ENCODE results near the gene CSNK1D. TPM values are rescaled to one million over a fixed set of nuclear protein-coding genes. Genes with fewer than 3 reads are reported as not detected.

CSNK1D gene
- 127 and 128 TPM in 2 replicates for total RNA-seq

DNA sequence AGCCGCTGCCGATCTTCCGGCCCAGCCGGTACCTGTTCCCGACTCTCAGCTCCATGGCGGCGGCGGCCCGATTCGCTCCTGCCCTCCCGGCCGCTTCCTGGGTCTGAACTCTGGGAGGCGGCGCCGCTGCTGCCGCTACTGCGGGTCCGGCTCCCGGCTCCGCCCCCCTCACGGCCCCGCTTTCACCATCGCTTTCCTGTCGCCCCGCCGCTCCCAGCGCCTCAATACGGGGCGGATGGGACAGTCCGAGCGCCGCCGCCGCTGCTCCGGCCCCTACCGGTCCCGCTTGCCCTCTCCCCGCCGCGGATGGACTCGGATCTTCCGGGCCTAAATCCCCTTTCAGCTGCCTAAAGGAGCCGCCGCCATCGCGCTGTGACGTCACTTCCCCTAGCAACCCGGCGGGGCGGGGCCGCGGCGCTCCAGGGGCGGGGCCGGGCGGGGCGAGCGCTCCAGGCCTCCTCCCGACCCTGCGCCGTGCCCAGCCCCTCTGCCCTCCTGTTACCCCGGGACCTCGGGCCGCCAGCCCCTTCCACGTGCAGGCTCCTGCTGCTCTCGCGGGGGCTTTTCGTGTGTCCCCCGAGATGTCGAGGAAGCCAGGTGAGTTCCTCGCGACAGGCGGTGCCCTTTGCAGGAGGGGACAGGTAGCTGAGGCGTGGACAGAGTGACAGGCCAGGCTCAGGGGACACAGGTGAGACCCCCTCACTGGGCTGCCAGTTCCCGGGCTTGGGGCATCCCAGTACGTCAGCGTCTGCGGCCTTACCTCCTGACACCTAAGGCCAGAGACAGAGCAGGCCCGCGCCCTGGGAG lies at the start of gene CSNK1D:
TSS of gene CSNK1D (minus strand) at position 374 of the 807 bp plus-strand sequence. CDS start at position 55, 319 bp downstream.
- intact Hi-C loops (cut with micrococcal nuclease), result loop anchor here (1.0 to 2.0 kb wide), 4 partner anchors 19 to 44 kb away; partner anchors contain the start of gene CD7

DNA sequence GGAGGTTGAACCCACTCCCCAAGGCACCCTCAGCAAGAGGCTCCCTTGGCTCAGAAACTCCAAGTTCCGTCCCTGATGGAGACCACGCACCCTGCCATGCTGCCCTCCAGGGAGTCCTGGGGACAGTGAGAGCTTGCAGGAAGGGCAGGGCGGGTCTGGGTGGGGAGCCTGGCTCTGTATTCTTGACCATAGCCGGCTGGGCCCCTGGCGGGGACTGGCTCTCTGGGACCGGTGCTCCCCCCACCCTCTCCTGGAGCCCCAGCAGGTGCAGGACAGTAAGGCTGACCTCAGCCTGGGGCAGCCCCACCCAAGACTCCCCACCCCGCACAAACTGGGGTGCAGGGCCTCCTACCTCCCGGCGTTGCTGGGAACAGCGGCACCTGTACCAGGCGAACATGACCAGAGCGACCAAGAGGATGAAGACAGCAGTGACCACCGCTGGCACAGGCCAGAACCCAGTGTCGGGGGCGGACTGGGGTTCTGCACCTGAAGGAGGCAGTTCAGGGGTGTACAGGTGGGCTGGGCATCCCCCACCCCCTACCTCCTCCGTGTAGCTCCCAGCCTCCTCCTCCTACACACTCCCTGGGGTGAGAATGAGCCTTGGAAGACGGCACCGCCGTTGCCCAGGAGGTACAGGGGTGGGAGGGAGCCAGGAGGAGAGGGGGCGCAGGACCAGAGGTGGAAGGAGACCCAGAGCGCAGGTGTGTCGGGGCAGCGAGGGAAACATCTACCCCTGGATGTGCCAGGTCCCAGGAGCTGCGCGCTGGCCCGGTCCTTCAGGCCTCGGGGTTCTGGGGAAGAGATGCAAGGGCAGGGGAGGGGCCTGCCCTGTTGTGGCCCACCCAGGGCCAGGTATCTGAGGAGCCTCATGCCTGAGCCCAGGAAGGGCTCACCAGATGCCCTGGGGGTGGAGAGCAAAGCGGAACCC lies 49.3 kb upstream of the CSNK1D start:
- intact Hi-C loops (cut with micrococcal nuclease), result no loop called here

DNA sequence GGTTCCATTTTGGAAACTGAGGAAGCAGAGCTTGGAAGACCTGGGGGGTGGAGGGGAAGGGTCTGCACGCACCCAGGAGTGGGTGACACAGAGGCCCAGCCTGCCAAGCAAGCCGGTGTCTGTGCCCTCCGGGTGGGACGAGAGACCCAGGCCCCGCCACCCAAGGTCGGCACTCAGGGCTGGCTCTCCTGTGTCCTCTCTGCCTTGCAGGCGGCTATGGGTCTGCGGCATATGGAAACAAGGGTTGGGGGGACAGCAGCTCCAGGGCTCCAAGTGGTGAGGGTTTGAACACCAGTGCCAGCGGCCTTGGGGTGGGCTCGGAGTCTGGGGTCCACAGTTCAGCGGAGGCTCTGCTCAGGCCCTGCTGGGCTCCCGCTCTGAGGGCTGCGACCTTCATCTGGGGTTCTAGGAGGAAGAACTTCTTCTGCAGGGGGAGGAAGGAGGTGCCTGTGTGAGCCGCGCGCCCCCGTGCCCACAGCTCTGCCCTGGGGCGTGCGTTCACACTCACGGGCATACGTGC lies 48.5 kb upstream of the CSNK1D start:
- intact Hi-C loops (cut with micrococcal nuclease), result loop anchor here (1.0 kb wide), 2 partner anchors 24 to 86 kb away; no protein-coding TSS in a partner anchor

DNA sequence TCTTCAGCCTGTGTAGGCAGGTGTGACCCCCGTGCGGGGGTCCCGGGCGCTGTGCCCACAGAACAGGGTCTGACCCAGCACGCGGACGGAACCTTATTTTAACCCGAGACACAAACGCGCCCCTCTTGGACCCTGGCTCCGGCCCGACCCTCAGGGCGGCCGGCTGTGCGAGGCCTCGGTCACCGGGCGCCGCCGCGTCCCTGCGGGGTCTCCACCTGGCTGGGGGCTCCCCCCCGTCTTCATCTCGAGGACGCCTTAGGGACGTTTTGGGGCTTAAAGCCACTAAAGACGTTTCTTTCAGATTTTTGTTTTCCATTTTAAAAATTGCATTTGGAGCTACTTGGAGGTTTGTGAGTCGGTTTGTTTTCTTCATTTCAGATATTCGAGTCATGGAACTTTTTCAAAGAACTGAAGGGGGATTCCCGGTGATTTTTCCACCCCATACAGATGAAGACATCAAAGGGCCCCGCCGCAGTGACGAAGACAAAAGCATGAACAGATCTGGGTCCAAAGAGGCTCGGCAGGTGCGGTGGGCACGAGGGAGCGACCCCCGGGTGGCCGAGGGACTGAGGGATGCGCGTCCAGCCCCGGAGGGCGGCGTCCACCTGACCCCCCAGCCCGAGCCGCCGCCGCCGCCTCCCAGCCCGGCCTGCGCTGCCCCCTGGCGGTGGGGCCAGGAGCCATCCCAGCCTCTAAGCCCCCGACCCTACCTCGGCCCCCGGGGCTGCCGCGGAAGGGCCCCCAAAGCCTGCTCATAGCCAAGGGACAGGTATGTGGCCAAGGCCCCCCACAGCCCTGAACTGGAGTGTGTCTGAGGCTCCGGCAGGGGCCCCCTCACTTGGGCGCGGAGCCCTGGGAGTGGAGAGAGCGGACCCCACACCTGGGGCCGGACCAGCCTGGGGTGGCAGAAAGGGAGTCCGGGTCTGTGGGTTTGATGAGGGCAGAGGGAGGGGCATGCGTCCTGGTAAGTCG lies 47.7 kb upstream of the CSNK1D start:
- intact Hi-C loops (cut with micrococcal nuclease), result loop anchor here (1.0 kb wide), 2 partner anchors 23 to 85 kb away; no protein-coding TSS in a partner anchor

DNA sequence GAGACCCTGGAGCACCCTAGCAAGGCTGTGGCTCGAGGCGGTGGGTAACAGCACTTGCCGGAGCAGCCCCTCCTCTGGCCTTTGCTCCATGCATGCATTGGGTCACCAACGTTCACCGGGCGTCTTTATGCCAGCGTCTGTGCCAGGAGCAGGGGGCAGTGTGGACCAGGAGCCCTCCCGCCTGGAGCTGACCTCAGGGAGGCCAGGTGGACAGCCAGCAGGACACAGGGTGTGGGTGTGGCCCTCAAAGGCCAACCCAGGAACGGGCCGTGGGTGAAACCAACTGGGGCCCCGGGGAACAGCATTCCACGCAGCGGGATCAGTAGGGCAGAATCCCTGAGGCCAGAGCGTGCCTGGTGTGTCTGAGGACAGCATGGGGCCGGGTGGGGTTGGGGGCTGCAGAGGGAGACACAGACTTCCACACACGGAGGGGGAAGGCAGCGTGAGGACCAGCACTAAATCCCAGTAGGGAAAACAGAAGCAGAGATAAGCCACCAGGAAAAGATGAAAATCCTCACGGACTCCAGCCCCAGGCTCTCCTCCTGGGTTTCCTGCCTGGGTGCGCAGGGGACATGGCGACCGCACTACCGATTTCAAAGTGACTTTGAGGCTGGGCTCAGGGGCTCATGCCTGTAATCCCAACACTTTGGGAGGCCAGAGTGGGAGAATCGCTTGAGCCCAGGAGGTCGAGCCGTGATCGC lies 46.8 kb upstream of the CSNK1D start:
- intact Hi-C loops (cut with micrococcal nuclease), result no loop called here

DNA sequence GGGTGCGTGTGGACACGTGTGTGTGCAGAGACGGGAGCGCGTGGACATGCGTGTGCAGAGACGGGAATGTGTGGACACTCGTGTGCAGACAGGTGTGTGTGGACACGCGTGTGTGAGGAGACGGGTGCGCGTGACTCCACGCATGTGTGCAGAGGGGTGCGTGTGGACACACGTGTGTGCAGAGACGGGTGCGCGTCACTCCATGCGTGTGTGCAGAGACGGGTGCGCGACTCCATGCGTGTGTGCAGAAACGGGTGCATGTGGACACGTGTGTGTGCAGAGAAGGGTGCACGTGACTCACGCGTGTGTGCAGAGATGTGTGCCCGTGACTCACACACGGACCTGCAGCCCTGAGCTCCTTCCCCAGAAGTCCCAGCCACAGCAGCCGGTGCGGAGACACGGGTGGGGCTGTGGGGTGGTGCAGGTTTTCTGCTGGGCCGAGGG lies 46.1 kb upstream of the CSNK1D start:
- intact Hi-C loops (cut with micrococcal nuclease), result no loop called here

DNA sequence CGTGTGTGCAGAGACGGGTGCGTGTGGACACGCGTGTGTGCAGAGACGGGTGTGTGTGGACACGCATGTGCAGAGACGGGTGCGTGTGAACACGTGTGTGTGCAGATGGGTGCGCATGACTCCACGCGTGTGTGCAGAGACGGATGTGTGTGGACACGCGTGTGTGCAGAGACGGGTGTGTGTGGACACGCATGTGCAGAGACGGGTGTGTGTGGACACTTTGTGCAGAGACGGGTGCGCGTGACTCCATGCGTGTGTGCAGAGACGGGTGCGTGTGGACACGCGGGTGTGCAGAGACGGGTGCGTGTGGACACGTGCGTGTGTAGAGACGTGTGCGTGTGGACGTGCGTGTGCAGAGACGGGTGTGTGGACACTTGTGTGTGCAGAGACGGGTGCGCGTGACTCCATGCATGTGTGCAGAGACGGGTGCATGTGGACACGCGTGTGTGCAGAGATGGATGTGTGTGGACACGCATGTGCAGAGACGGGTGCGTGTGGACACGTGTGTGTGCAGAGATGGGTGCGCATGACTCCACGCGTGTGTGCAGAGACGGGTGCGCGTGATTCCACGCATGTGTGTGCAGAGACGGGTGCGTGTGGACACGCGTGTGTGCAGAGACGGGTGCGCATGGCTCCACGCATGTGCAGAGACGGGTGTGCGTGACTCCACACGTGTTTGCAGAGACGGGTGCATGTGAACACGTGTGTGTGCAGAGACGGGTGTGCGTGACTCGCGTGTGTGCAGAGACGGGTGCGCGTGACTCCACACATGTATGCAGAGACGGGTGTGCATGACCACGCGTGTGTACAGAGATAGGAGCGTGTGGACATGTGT lies 45.5 kb upstream of the CSNK1D start:
- intact Hi-C loops (cut with micrococcal nuclease), result no loop called here

DNA sequence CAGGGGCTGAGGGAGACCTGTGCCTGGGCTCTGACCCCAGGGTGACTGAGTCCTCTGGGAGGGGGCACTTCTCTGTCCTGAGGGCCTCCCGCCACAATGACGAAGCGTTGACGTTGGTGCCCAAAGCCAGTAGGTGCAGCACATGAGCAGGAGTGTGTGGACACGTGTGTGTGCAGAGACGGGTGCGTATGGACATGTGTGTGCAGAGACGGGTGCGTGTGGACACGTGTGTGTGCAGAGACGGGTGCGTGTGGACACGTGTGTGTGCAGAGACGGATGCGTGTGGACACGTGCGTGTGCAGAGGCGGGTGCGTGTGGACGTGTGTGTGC lies 44.6 kb upstream of the CSNK1D start:
- intact Hi-C loops (cut with micrococcal nuclease), result no loop called here

DNA sequence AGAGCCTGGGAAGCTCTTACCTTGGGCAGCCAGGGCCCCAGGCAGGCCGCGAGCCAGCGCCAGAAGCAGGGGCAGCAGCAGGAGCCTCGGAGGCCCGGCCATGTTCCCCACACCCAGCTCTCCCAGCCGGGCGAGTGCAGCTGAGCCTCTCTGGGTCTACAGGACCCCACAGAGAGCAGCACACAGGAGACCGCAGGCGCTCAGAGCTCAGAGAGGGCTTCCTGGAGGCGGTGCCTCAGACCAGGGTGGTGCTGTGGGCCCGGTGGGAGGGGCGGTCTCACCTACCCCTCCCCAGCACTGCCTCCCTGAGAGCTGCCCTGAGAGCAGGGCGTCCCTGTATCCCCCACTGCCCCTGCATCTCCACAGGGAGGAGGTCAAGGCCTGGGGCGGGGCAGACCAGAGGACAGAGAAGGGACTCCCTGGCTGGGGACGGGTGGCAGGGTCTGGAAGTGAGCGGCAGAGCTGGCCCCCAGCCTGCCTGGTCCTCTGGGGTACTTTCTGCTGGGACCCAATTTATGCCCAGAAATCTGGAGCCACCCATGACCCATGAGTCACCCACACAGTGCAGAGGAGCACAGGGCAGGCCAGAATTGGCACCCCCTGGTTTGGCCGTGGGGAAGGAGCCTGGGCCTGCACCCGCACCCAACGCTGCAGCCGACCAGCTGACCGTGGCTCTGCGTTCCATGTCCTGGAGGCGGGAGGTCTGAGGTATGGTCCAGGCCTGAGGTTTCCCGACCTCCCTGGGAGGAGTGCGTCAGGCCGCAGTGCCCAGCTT lies 44.1 kb upstream of the CSNK1D start, which contains the start of gene CD7:
TSS of gene CD7 (minus strand) at position 215 of the 775 bp plus-strand sequence. CDS start at position 102, 113 bp downstream.
- intact Hi-C loops (cut with micrococcal nuclease), result loop anchor here (1.0 kb wide), 1 partner anchor 44 kb away; the partner anchor contains the start of gene CSNK1D

DNA sequence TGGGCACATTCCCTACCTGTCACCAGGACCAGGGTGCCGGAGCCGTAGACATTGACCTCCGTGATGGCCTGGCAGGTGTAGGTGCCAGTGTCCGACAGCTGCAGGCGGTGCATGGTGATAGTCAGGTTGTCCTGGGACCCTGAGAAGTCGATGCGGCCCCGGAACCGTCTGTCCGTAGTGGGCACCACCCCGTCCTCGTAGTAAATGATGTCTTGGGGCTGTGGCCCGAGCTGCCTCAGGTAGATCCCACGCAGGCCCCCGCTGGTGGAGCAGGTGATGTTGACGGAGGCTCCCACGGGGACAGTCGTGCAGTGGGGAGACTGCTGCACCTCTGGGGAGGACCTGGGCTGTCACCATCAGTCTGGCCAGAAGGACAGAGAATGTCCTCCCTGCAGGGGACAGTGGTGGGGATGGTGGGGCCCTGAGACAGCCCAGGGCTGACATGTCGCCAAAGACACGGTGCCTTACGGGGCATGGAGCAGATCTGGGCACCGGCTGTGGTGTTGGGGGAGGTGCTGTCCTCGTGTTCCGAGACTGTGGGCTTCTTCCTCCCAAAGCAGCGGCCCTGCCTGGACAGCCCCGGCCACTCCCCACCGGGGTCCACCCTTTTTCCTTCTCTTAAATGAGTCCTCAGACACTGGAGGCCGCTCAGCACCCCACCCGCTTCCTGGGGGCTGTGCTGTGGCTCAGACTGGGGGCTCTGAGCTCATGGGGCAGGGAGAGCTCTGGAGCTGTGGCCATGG lies 43.3 kb upstream of the CSNK1D start:
- intact Hi-C loops (cut with micrococcal nuclease), result loop anchor here (1.0 kb wide), 2 partner anchors 19 to 44 kb away; partner anchors contain the start of gene CSNK1D

DNA sequence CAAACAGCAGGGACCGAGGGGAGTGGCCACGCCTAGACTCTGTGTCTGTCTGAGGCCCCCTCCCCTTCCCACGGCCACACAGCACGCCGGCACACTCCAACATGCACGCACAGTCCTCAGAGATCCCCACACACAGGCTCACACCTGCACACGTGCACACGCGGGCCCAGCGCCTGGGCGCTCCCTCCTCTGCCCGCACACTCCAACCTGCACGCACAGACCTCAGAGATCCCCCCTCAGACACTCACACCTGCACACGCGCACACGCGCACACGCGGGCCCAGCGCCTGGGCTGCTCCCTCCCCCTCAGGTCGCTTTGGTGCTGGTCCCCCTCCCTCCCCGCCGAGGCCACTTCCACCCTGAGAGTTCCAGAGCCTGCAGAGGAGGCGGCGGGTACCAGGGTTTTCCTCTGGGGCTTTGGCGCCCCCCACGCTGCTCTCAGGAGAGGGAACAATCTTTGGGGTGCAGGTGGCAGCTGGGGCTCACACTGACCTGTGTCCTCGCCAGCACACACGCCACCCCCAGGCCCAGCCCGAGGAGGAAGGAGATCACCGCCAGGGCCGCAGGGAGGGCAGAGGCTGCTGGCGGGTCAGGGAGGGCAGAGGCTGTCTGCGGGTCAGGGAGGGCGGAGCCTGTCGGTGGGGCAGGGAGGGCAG lies 42.3 kb upstream of the CSNK1D start:
- intact Hi-C loops (cut with micrococcal nuclease), result loop anchor here (1.0 kb wide), 1 partner anchor 18 kb away; no protein-coding TSS in a partner anchor

DNA sequence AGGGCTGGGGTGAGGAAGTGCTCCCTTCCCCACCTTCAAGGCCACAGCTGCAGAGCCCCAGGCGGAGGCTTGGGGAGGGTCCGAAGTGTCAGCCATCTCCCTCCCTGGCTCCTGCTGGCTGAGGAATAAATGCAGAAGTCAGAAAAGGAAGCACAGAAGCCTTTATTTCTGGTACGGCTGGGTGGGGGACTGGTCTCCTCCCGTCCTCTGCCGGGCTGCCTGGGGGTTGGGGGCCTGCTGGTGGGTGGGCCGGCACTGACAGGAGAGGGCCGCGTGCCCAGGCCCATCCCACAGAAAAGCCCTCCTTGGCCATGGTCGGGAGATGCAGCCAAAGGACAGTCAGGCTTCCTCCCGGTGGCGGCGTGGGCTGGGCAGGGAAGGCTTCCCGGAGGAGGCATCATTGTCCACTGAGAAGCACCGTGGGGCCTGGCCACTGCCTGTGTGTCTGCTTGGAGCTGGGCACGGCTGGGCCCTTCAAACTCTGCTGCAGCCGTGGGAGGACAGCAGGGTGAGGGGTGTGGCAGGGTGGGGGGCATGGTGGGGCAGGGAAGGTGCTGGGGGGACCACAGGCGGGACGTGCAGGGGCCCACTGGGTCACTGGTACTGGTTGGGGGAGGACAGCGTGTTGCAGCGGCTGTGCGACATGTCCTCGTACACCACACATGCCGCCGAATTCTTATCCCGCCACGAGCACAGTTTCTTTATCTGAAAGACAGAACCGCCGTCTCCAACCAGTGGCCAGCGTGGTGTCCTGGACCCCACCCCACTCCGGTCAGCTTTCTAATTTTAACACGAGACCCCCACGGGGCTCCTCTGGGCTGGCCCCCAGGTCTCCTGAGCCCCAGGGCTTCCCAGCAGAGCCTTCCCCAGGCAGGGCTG lies 41.5 kb upstream of the CSNK1D start:
- intact Hi-C loops (cut with micrococcal nuclease), result no loop called here

DNA sequence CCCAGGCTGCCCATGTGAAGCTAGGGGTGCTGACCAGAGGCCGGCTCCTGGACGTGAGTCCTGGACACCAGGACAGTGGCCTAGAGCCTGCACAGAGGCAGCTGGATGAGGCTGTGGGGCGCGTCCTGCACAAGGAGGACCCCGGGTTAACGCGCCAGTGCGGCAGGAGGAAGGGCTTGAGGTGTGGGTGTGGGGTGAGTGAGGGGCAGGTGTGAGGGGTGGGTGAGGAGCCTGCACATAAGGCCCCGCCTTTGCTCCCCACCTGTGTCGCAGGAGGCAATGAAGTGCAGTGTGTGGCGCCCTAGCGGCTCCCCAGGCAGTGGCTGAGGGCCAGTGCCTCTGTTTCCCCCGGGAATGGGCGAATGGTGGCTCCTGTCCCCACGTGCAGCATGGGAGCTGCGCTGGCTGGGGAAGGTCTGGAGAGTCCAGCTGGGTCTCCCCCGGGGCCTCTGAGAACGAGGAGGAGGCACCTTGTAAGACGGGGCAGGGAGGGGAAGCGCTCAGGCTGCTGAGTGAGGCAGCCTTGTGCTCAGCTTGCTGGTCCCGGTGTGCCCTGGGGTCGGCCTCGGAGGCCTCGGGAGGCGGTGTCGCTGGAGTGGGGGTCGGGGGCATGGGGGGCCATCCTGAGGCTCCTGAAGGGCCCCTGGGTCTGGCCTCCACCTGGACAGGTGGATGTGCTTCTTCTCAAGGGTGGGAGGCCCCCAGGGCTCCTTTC lies 40.7 kb upstream of the CSNK1D start:
- intact Hi-C loops (cut with micrococcal nuclease), result no loop called here

DNA sequence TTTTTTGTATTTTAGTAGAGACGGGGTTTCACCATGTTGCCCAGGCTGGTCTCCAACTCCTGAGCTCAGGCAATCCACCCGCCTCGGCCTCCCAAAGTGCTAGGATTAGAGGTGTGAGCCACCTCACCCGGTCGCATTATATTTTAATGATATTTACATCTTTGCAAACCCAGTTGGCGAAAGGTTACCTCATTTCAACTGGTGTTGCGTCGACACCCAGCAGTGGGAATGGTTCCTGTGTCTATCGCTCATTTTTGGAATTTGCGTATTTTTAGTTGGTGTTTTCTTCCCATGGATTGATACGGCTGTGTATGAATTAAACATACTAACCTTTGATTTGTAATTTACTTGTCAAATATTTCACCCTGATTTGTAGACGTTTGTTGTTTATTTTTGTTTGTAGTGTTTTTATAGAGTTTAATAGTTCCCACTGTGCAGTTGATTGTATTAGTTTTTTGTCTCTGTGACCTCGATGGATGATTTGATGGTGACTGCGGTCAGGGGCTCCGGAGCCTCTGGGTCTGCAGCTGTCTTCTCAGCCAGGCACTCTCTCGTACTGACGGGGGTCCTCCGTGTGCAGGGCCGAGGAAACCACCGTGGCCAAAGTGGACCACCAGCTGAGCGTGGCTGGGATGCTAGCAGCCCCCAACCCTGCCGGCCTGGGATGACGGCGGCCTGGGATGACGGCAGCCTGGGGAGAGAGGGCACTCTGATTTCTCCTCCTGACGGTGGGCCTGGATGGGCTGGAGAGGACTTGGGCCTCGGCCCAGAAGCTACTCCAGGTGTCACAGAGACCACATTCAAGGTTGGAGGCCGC lies 39.9 kb upstream of the CSNK1D start:
- intact Hi-C loops (cut with micrococcal nuclease), result no loop called here
